Mesodermal cell (in vitro differentiated cells): Measurements from ENCODE around the gene APOL6.
"Not testable (repeated sequence)": the region's sequence is repeated elsewhere in the genome, so short reads cannot be mapped to it uniquely, and the experiment has no call there.

Experiments
- H3K27ac ChIP-seq: 2 replicates; pipeline ENCODE4 v1.7.0; 2013; ENCODE audit warnings: mild to moderate bottlenecking, low read depth, low read length, moderate library complexity; ENCODE audit not compliant: severe bottlenecking
- H3K36me3 ChIP-seq: 2 replicates; pipeline ENCODE4 v1.7.1; 2013; ENCODE audit warnings: mild to moderate bottlenecking, low read length, moderate library complexity; ENCODE audit not compliant: control insufficient read depth, insufficient read depth
- H3K4me1 ChIP-seq: one replicate; pipeline ENCODE4 v1.7.1; 2013; ENCODE audit warnings: mild to moderate bottlenecking, low read length; ENCODE audit not compliant: insufficient read depth, control insufficient read depth, poor library complexity, severe bottlenecking
- H3K4me3 ChIP-seq: 2 replicates; pipeline ENCODE4 v1.7.0; 2013; ENCODE audit warnings: low read length, control low read depth, mild to moderate bottlenecking; ENCODE audit not compliant: insufficient read depth, poor library complexity, severe bottlenecking; ENCODE audit errors: extremely low read depth
- H3K9me3 ChIP-seq: 2 replicates; pipeline ENCODE4 v1.7.1; 2013; ENCODE audit warnings: mild to moderate bottlenecking, low read length, moderate library complexity; ENCODE audit not compliant: control insufficient read depth
- WGBS, 2 experiments: methylation state at CpG; one replicate each; pipeline ENCODE4 v1.1.5; 2013; ENCODE audit warnings: missing lambda C conversion rate in 2 of 2; ENCODE audit not compliant: insufficient coverage in 2 of 2; 5-methylcytosine and 5-hydroxymethylcytosine counted together

Gene APOL6

DNA sequence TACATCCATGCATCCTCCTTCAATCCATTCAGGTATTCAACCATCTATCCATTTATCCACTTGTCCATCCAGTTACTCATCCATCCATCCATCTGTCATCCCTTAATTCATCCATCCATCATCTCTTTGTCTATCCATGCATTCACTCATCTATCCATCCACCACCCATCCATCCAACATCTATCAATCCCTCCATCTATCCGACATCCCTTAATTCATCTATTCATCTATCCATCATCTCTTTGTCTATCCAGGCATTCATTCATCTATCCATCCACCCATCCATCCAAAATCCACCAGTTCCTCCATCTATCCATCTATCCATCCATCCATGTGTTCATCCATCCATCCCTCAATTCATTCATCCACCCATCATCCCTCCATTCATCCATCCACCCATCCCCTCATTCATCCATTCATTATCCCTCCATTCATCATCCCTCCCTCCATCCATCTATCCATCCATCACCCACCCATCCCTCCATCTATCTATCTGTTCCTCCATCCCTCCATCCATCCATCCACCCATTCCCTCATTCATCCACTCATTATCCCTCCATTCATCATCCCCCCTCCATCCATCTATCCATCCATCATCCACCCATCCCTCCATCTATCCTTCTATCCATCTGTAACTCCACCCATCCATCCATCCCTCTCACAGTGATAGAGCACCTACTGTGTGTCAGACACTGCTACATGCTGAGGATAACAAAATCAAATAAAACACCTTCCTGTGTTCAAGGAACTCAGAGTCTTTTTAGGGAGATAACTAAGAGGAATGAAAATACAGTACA, 29.6 kb upstream of the APOL6 start:
- no peak overlapping the region for H3K4me3 ChIP-seq
- H3K9me3 ChIP-seq, result no peaks in the 10 kb centered on the region
- no peak overlapping the region for H3K27ac ChIP-seq
- no peaks in the 10 kb centered on the region for H3K36me3 ChIP-seq
- WGBS, 2 experiments, result 80 to 94% methylated on average over 1 of the region's 1 CpG
- H3K4me1 ChIP-seq, result no peaks in the 10 kb centered on the region

DNA sequence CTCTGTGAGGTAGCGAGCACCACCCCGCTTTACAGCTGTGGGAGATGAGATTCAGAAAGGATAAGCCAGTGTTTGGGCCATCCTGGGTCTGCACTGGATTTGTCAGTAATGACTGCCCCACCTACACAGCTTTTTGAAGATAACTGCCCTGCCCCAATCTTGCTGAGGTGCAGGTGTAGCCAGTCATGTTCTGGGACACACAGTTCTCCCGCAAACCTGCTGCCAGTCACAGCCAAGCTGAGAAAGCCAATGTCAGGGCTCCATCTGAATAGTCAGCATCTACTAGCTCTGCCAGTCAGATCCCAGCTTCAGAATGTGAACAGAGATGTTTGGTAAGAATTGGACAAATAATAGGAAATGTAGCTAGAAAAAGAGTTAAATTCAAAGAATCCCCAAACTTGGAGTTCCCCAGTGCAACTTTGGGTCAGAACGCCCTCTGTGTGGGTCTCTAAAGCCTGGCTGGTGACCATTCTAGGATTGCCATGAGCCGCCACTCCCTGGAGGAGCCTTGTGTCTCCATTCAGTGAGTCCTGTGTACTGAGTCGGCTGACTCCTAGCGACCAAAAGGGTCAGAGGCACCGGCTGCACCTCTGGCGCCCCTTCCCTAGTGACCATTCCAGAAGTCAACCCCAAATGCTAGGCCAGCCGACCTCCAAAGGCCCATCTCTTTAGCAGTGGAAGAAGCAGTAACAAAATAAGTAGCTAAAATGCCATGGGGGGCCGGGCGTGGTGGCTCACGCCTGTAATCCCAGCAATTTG, 28.7 kb upstream of the APOL6 start:
- H3K36me3 ChIP-seq, result no peaks in the 10 kb centered on the region
- H3K27ac ChIP-seq, result no peak overlapping the region
- no peaks in the 10 kb centered on the region for H3K9me3 ChIP-seq
- 85 to 88% methylated on average over 11 to 13 of the region's 13 CpGs for WGBS, 2 experiments
- H3K4me3 ChIP-seq, result no peak overlapping the region
- no peaks in the 10 kb centered on the region for H3K4me1 ChIP-seq

DNA sequence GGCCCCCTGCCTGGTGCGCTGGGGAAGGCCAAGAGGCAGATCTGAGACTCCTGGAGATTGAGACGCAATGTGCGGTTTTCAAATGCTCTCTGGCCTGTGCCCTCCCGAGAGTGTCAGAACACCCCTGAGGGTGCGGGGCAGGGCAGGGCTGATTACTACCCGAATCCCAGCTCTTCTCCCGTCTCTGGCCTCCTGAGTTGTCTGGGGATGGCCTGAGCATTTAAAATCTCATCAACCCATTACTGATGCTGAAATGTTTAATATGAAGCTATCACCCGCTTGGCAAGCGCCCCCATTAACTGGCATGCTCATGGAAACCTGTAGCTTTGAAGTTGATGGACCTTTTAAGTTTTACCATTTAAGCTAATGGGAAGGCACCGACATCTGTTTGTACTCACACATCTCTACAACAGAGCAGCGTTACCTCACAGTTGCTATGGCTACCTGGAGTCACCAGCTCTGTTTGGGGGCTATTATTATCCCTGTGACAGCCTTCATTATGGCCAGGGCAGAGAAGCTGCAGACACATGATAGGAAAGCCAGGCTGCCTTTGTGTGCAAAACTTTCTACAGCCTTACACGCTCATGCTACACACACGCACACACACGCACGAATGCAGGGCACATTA, 27.5 kb upstream of the APOL6 start:
- Histone ChIP-seq H3K4me1 (no peaks in the 10 kb centered on the region), H3K27ac (no peak overlapping the region), H3K36me3 (no peaks in the 10 kb centered on the region), H3K9me3 (no peaks in the 10 kb centered on the region), H3K4me3 (no peak overlapping the region)
- WGBS, 2 experiments, result 88 to 93% methylated on average over 12 to 13 of the region's 15 CpGs

DNA sequence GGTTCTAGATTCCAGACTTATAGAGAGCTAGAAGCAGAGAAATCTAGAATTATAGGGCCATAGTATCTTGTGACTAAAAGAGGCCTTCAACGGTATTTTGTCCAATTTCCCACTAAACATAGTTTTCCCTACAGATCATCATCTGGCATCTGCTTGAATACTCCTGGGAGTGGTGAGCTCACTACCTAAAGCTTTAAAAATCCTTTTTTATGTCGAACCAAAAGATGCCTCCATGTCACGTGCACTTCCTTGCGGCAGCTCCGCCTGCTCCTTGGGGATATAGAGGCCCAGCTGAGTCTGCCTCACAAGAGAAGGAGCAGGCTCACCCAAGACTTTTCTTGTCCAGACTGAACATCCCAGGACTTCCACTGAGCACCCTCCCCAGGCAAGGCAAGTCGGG, 26.8 kb upstream of the APOL6 start:
- Histone ChIP-seq H3K4me3 (no peak overlapping the region), H3K36me3 (no peaks in the 10 kb centered on the region), H3K9me3 (no peaks in the 10 kb centered on the region), H3K4me1 (no peaks in the 10 kb centered on the region), H3K27ac (no peak overlapping the region)
- WGBS, 2 experiments, result 89% methylated on average over 5 to 6 of the region's 6 CpGs

DNA sequence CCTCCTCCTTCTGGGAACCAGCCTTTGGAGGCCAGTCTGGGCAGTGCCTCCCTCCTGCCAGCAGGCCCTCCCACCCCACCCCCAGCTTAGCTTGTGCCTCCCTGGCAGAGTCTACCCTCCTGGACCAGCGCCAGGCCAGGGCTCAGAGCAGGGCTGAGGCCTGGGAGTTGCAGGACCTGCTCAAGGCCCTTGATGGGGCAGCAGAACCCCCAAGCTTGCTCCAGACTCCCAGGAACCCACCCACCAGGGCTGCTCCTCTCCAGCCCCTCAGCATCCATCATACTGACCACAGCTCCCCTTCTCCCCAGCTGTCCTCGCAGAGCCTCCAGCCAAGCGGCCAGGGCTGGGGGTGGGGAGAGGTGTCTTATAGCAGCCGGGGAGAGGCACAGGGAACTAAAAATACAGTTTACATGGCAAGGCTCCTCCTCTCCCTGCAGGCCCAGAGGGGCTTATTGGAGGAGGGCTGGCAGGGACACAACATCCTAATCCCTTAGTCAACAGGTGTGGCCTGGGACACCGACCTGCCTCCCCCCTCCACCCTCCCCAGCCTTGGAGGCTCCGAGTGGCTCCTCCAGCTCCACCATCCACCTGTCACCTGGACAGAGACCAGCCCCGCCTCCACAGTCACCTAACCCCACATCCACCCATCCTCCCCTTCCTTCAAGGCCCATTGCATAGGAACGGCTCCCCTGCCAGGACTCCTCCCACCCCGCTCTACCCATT, 25.9 kb upstream of the APOL6 start:
- no peak overlapping the region for H3K4me3 ChIP-seq
- H3K9me3 ChIP-seq, result no peaks in the 10 kb centered on the region
- no peaks in the 10 kb centered on the region for H3K36me3 ChIP-seq
- no peak overlapping the region for H3K27ac ChIP-seq
- 68% methylated on average over 5 of the region's 9 CpGs for WGBS, 2 experiments
- H3K4me1 ChIP-seq, result peaks cover under 1% of the 10 kb centered on the region

DNA sequence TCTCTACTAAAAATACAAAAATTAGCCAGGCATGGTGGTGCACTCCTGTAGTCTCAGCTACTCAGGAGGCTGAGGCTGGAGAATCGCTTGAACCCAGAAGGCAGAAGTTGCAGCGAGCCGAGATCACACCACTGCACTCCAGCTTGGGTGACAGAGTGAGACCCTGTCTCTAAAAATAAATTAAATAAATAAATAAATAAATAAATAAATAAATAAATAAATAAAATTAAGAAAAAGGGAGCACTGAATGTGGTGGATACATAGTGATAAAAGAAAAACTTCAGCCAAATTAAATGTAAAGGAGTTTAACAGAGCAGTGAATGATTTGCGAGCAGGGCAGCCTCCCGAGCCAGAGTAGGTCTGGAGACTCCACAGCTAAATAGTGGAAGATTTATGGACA, 24.4 kb upstream of the APOL6 start:
- H3K36me3 ChIP-seq, H3K9me3 ChIP-seq, H3K4me3 ChIP-seq, H3K27ac ChIP-seq, H3K4me1 ChIP-seq: not testable (repeated sequence)
- WGBS, 2 experiments, result 86 to 100% methylated on average over 2 to 3 of the region's 5 CpGs

DNA sequence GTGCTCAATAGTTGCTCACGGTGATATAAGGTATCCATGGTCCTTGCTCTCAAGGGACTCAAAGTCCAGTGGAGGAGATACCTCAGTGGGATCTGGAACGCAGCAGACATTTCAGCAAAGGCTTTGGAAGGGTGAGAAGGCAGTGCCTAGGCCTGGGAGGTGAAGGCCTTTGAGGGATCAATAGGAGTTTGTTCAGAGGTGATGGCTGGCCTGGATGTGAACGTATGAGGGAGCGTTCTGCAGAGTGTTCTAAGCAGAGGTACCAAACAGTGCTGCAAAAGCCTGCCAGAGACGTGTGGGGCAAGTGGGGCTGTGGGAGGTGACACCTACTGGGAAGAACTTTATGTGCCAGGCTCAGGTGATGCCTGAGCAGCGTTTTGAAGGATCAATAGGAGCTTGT, 23.7 kb upstream of the APOL6 start:
- Histone ChIP-seq H3K4me3 (no peak overlapping the region), H3K27ac (no peak overlapping the region), H3K4me1 (peaks cover 6% of the 10 kb centered on the region), H3K36me3 (no peaks in the 10 kb centered on the region), H3K9me3 (no peaks in the 10 kb centered on the region)
- WGBS, 2 experiments, result 80 to 91% methylated on average over 6 of the region's 6 CpGs

DNA sequence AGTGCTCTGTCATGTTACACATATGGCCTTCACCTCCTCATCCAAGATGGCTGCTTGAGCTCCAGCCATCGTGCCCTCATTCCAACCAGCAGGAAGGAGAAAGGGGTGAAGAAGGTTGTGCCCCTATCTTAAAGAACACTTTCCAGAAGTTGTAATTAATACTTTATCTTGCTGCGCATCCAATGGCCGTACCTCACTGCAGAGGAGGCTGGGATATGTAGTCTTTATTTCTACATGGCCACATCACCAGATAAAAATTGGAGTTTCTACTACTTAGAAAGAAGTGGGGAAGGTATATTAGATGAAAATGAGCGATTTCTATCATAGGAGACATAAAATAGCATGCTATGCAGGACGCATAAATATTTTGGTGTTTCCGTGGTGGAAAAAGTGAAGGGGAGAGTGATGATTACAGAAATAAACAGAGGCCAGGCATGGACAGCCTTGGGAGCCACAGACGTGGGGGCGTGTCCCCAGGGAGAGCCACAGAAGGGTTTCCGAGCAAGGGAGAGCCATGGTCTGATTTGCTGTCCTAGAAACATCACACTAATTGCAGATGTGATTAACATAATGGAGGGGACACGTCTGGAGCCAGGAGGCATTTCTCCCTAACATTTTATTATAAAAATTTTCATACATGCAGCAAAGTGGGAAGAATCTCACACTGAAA, 22.3 kb upstream of the APOL6 start:
- Histone ChIP-seq H3K36me3 (no peaks in the 10 kb centered on the region), H3K4me1 (peaks cover 6% of the 10 kb centered on the region), H3K9me3 (no peaks in the 10 kb centered on the region), H3K4me3 (no peak overlapping the region), H3K27ac (no peak overlapping the region)
- WGBS, 2 experiments, result 75% methylated on average over 5 to 6 of the region's 10 CpGs

DNA sequence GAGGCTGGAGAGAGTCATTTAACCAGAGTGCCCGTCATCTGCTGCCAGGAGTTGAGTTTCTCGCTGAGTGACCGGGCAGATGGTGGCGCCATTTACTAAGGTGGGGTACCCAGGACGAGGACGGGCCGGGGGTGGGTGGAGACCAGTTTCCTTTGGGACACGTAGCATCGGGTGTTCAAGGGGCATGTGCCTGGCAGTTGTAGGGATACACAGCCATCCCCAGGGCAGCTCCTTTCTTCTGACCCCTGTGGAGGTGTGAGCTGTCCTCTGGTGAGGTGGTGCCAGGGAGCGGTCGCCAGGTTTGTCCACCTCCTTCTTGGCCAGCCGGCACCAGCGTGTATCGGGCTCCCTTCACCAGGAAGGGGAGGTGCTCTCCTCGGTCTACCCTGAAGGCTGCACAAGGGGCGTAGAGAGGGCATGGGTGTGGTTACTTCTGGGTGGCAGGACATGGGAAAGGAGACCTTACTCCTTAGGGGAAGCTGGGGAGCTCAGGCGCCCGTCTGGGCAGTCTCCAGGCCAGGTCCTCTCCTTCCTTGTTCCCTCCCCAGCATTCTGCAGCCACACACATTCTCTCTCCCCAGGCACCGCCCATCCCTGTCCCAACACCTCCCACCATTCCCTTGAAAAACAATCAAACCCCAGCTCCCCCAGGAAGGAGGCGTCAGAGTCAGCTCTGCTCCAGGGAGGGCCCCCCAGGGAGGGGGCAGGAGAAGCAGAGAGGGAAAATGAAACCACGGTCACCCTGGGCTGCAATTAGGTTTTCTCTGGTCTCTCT, 20.8 kb upstream of the APOL6 start:
- Histone ChIP-seq H3K4me1 (peaks cover 6% of the 10 kb centered on the region), H3K27ac (peak overlapping the region; percentile 23), H3K9me3 (no peaks in the 10 kb centered on the region), H3K4me3 (peak overlapping the region; percentile 35), H3K36me3 (no peaks in the 10 kb centered on the region)
- WGBS, 2 experiments, result 5 to 8% methylated on average over 10 to 12 of the region's 21 CpGs
